Right hindlimb (tissue), 1 donor: ENCODE results near the gene PRKN.

ENCODE experiments used
- DNase-seq: peaks from one replicate; pipeline ENCODE4 v3.0.0-alpha.2; 2018

Gene PRKN

GRCh38 chr6:161679980-161680538, 1047.5 kb downstream of the PRKN start:
- no peak for DNase-seq

GRCh38 chr6:161677188-161677587, 1050.4 kb downstream of the PRKN start:
- no peak for DNase-seq

- no peak for DNase-seq
Observed at GRCh38 chr6:161676586-161676985, 1051.0 kb downstream of the PRKN start.

DNA sequence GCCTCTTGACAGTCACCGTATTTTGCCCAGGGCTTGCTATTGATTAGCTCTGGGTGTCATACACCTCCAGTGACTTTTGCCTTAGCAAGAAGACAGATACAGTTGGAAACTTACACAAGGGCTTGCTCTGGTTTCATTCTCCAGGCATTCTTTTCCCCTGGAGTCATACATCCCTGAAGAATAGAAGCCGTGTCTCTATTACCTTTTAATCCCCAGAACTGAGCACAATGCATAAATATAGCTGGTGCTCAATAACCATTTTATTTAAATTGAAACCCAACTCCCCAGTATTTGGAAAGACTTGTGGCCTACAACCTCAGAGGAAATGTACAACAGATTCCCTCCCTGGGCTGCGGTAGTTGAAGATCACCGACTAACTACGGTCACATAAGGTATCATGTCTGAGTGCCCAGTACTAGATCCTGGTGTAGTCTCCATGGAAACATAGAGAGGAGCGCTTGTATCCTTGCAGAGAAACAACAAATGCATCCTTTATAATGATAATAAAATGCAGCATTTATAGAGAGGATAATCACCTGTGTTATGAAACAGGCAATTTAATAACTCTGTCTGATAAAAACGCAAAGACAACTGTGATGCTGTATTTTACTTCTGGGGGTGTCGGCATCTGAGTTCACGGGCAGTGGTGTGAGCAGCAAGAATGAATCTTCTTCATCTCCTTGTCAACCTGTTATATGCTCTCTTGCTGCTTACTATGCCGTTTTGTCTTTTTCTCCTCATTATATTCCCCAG, 1052.5 kb downstream of the PRKN start:
- DNase-seq: no peak

GRCh38 chr6:161673026-161673425, 1054.5 kb downstream of the PRKN start:
- DNase-seq: no peak

GRCh38 chr6:161671117-161671516, 1056.4 kb downstream of the PRKN start:
- DNase-seq: no peak

GRCh38 chr6:161668665-161669064, 1058.9 kb downstream of the PRKN start:
- no peak for DNase-seq

GRCh38 chr6:161667957-161668356, 1059.6 kb downstream of the PRKN start:
- no peak for DNase-seq

GRCh38 chr6:161663682-161664081, 1063.9 kb downstream of the PRKN start:
- no peak for DNase-seq

DNA sequence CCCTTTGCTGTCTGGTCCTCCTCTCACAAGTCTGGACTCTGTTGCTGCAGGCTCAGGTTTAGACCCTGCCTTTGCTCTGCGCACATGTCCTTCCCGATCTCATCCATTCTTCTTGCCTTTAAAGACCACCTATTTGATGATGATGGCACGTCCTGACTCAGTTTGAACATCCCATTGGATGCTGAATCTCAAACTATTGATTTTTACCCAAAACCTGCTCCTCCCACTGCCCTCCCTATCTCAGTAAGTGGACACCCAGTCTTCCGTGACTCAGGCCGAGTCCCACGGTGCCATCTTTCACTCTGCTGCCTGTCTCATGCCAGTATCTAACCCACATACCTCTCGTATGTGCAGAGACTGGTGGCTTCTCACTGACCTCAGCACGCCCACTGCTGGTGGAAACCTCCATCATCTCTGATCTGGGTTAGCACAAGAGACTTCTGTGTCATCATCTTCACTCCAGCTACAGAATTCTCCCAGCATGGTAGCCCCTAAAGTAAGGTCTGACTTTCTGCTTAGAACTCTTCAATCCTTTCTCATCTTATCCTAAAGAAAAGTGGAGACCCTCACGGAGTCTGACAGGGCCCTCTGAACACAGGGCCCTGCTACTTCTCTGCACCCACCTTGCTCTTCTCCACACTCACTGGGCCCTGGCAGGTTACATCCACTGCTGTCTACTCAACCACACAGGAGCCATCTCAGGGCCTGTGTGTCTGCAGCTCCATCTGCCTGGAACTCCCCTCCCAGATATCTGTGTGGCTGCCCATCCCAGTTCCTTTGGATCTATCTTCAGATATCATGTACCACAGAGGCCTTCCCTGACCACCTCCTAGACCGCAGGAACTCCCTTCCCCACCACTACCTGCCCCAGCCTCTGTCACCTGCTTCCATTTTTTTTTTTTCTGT, 1066.6 kb downstream of the PRKN start:
- DNase-seq: no peak

GRCh38 chr6:161658211-161658610, 1069.4 kb downstream of the PRKN start:
- DNase-seq: no peak

DNA sequence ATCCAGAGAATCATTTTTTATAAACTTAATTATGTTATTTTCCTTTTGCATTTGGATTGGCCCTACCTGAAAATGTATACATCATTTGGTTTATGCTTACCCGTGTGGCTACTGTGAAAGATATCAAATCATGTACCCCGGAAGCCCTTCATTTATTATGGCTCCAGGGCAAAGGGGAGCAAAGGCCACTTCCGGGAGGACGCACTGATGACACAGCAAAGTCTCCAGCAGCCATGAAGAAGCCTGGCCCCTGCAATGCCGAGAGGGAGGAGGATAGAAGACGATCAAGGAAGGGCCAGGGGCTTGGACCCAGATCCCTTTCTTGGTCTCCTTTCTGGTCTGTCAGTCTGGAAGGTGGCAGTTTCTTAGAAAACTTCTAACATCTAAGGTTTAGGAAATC, 1073.4 kb downstream of the PRKN start:
- no peak for DNase-seq

GRCh38 chr6:161651949-161652348, 1075.6 kb downstream of the PRKN start:
- DNase-seq: no peak

DNA sequence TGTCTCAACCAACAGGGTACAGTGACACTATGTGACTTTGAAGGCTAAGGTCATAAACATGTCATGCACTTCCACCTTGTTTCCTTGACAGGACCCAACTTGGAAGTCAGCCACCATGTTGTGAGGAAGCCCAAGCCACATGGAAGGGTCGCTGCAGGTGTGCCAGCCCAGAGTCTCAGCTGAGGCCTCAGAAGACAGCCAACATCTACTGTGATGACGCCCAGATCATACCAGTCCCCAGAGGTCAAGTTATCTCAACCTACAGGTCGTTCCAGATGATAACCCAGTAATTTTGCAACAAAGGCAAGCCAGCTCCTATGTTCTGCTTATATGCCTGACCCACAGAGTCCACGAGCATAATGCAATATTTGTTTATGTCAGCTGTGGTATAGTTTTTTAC, 1077.7 kb downstream of the PRKN start:
- DNase-seq: no peak

DNA sequence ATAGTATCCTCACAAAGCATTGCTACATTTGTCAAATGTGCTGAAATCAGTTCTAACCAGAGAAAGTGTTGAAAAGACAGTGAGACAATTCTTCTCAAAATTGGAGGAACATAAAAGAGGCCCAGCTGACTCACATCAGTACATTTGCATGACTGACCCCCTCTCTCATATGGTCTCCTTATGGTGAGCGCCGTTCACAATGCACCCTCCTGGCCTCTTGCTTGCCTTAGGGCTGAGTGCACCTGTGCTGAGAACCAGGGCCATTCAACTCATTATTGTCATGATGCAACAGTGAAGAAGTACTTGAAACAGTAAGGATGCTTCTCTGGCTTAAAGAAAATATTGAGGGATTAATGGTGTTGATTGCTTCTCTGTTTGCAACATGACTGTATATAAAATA, 1078.5 kb downstream of the PRKN start:
- DNase-seq: no peak

DNA sequence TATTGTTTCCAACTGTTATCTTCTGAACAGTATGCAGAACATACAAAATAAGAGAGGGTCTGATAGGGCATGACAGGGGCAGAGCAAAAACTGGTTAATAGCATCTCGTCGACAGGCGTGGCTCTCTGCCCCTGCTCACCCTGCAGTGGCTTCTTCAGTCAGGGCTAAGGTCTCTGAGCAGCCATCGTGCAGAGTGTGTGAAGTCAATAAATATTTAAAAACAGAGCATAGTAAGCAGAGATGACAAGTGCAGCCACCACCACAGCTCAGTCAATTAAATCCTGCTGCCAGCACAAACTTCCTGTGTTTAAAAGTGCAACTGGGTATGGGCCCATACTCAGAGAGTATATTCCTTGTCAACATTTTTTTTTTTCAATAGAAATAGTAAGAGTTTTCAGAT, 1080.3 kb downstream of the PRKN start:
- no peak for DNase-seq

GRCh38 chr6:161644521-161644920, 1083.0 kb downstream of the PRKN start:
- no peak for DNase-seq

DNA sequence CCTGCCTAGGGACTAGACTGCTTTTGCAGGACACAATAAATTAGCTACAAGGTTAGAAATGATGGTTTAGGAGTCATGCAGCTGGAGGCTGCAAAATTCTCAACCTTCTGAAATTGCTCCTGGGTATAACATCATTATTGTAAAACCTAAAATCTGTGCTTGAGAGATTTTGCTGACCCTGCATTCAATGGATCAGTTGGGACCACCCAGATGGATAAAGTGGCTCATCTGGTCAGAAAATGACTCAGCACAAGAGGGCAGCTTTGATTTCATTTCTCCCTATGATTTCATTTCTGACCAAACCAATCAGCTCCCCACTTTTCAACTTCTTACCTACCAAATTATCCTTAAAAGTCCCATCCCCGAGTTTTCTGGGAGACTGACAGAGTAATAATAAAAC, 1086.4 kb downstream of the PRKN start:
- no peak for DNase-seq

GRCh38 chr6:161639772-161640171, 1087.8 kb downstream of the PRKN start:
- DNase-seq: no peak

- DNase-seq: no peak
Observed at GRCh38 chr6:161637658-161638057, 1089.9 kb downstream of the PRKN start.

DNA sequence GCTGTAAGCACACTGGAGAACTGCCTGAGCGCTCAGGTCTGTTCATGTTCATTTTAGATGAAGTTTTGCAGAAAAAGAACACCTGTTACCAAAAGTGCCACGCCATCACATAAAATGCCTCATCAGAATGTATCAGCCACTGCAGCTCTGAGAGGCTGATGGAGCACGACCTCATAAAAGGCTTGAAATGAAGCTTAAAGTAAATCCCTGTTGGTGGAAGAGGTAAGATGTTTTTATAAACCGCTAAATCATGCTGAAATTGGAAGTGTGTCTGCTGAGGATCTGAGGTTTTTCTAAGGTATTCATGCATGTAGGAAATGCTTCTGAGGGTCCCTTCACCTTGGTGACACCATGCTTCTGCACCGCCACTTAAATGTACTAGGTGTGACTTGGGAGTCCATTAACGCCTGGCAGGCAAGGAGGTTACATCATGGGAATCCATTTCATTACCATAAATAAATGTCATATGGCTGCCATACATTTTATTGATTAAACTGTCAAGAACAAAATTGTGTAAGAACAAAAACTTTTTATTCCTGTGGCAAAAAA, 1090.6 kb downstream of the PRKN start:
- no peak for DNase-seq

GRCh38 chr6:161635975-161636374, 1091.6 kb downstream of the PRKN start:
- no peak for DNase-seq

GRCh38 chr6:161634916-161635315, 1092.7 kb downstream of the PRKN start:
- DNase-seq: no peak
